H1 (cell line): Measurements from ENCODE around the gene GTPBP1. TPM values are rescaled to one million over a fixed set of nuclear protein-coding genes. Genes with fewer than 3 reads are reported as not detected.

Experiments used
- CTCF ChIA-PET: fragments of 300-600 bp; sonication (Branson Sonifier 250); formaldehyde crosslinking; loops from one replicate; lab custom pipeline; 2021; ENCODE audit not compliant: partially characterized antibody; lab: Charles Lee
- POLR2A ChIA-PET: fragments of 300-600 bp; sonication (Branson Sonifier 250); formaldehyde crosslinking; loops from one replicate; lab custom pipeline; 2021; ENCODE audit warnings: inconsistent platforms; ENCODE audit not compliant: partially characterized antibody; lab: Charles Lee
- DNase-seq, 2 experiments: peaks; one replicate each; pipeline versions ENCODE4 v3.0.0 to v3.0.0-alpha.2; 2010 to 2022; ENCODE audit warnings: low spot score in 2 of 2, low read depth in 1 of 2, mixed read lengths in 1 of 2
- FAIRE-seq: peaks from 2 replicates; lab custom pipeline; 2011; peaks lifted over from hg19 to GRCh38; lab: Jason Lieb, UNC
- H2AFZ ChIP-seq: 2 replicates; pipeline ENCODE4 v1.8.1; 2012; ENCODE audit warnings: low read length, inconsistent platforms
- H2AK5ac ChIP-seq: 2 replicates; pipeline ENCODE4 v1.6.1; 2013; ENCODE audit warnings: low read depth, low read length
- H2BK120ac ChIP-seq: replicated peaks from 2 replicates; pipeline ENCODE3; 2013; ENCODE audit warnings: low read depth, low read length, inconsistent platforms
- H2BK12ac ChIP-seq: 2 replicates; pipeline ENCODE4 v1.6.1; 2013; ENCODE audit warnings: low read depth, low read length
- H2BK15ac ChIP-seq: 2 replicates; pipeline ENCODE4 v1.6.1; 2013; ENCODE audit warnings: low read length
- H2BK20ac ChIP-seq: 2 replicates; pipeline ENCODE4 v1.6.1; 2013; ENCODE audit warnings: low read length
- H2BK5ac ChIP-seq: 2 replicates; pipeline ENCODE4 v1.6.1; 2013; ENCODE audit warnings: low read depth, low read length
- H3K14ac ChIP-seq: 2 replicates; pipeline ENCODE4 v1.6.1; 2013; ENCODE audit warnings: inconsistent platforms; ENCODE audit not compliant: insufficient read length
- H3K18ac ChIP-seq: 2 replicates; pipeline ENCODE4 v1.6.1; 2013; ENCODE audit warnings: low read length; ENCODE audit errors: extremely low read depth
- H3K23ac ChIP-seq: 2 replicates; pipeline ENCODE4 v1.6.1; 2013; ENCODE audit warnings: inconsistent platforms; ENCODE audit not compliant: insufficient read length
- H3K23me2 ChIP-seq: 2 replicates; pipeline ENCODE4 v1.6.1; 2013; ENCODE audit warnings: low read depth, low read length
- H3K27ac ChIP-seq: 2 replicates; pipeline ENCODE4 v1.6.1; 2011; ENCODE audit warnings: low read depth, low read length, inconsistent platforms
- H3K27me3 ChIP-seq, 4 experiments: replicated peaks in 1 of 4; 1 replicate in 1 of 4; 2 replicates in 3 of 4; pipeline versions ENCODE4 v1.6.1 to v1.8.1; 2011 to 2013; ENCODE audit warnings: low read length in 3 of 4, mild to moderate bottlenecking in 3 of 4, inconsistent platforms in 2 of 4, mixed read lengths in 2 of 4, moderate library complexity in 1 of 4; ENCODE audit not compliant: control insufficient read depth in 3 of 4, insufficient read depth in 3 of 4; ENCODE audit errors: extremely low read depth in 1 of 4
- H3K36me3 ChIP-seq, 4 experiments: 2 replicates each; pipeline versions ENCODE4 v1.6.1 to v1.8.1; 2011 to 2013; ENCODE audit warnings: mild to moderate bottlenecking in 4 of 4, low read length in 3 of 4, moderate library complexity in 2 of 4, control low read depth in 1 of 4, inconsistent platforms in 1 of 4; ENCODE audit not compliant: insufficient read depth in 4 of 4, control insufficient read depth in 2 of 4
- H3K4ac ChIP-seq: replicated peaks from 2 replicates; pipeline ENCODE3; 2013; ENCODE audit warnings: low read length, low read depth, mixed read lengths, inconsistent platforms; ENCODE audit not compliant: insufficient read length
- H3K4me1 ChIP-seq, 4 experiments: replicated peaks in 1 of 4; 1 replicate in 1 of 4; 2 replicates in 3 of 4; pipeline versions ENCODE4 v1.6.1 to v1.8.1; 2011 to 2013; ENCODE audit warnings: low read length in 3 of 4, inconsistent platforms in 2 of 4, mixed read lengths in 1 of 4; ENCODE audit not compliant: insufficient read depth in 4 of 4, control insufficient read depth in 3 of 4
- H3K4me2 ChIP-seq, 2 experiments: 2 replicates each; pipeline versions ENCODE4 v1.6.1 to v1.8.1; 2011 to 2013; ENCODE audit warnings: low read depth in 2 of 2, low read length in 2 of 2, control low read depth in 1 of 2, inconsistent platforms in 1 of 2, mild to moderate bottlenecking in 1 of 2; ENCODE audit not compliant: insufficient read depth in 1 of 2
- H3K4me3 ChIP-seq, 4 experiments: fragments of 200-600, 300-600 bp in 1 of 4; sonication (generic), shearing (Covaris generic), sonication (Bioruptor Twin) in 1 of 4; 2 replicates each; pipeline versions ENCODE4 v1.5.1 to v1.8.1; 2011 to 2016; ENCODE audit warnings: low read length in 4 of 4, low read depth in 3 of 4, control low read depth in 2 of 4, inconsistent platforms in 2 of 4, mild to moderate bottlenecking in 2 of 4, mixed read lengths in 1 of 4, moderate library complexity in 1 of 4; ENCODE audit not compliant: insufficient read depth in 2 of 4; ENCODE audit errors: extremely low read depth in 1 of 4
- H3K56ac ChIP-seq: replicated peaks from 2 replicates; pipeline ENCODE3; 2013; ENCODE audit warnings: low read depth, mild to moderate bottlenecking, mixed read lengths, low read length, inconsistent platforms; ENCODE audit not compliant: insufficient read length
- H3K79me1 ChIP-seq: 2 replicates; pipeline ENCODE4 v1.6.1; 2013; ENCODE audit warnings: low read depth, low read length, control low read depth
- H3K79me2 ChIP-seq, 2 experiments: 2 replicates each; pipeline versions ENCODE4 v1.6.1 to v1.8.1; 2012 to 2013; ENCODE audit warnings: low read length in 2 of 2, mild to moderate bottlenecking in 2 of 2, inconsistent platforms in 1 of 2; ENCODE audit not compliant: insufficient read depth in 2 of 2, control insufficient read depth in 1 of 2
- H3K9ac ChIP-seq, 4 experiments: replicated peaks in 1 of 4; 1 replicate in 1 of 4; 2 replicates in 3 of 4; pipeline versions ENCODE4 v1.6.1 to v1.8.1; 2011 to 2013; ENCODE audit warnings: low read depth in 3 of 4, low read length in 3 of 4, control low read depth in 2 of 4, mild to moderate bottlenecking in 2 of 4, moderate library complexity in 2 of 4, inconsistent platforms in 1 of 4; ENCODE audit errors: extremely low read depth in 1 of 4
- H3K9me3 ChIP-seq, 2 experiments: 2 replicates each; pipeline versions ENCODE4 v1.6.1 to v1.8.1; 2012 to 2013; ENCODE audit warnings: mild to moderate bottlenecking in 2 of 2, moderate library complexity in 2 of 2, control low read depth in 1 of 2, inconsistent platforms in 1 of 2, low read depth in 1 of 2, low read length in 1 of 2, mixed read lengths in 1 of 2; ENCODE audit not compliant: insufficient read depth in 2 of 2
- H4K20me1 ChIP-seq, 2 experiments: replicated peaks in 1 of 2; 2 replicates each; pipeline versions ENCODE3 to v1.8.1; 2011 to 2013; ENCODE audit warnings: inconsistent platforms in 2 of 2, low read length in 2 of 2, mild to moderate bottlenecking in 1 of 2; ENCODE audit not compliant: insufficient read depth in 2 of 2, control insufficient read depth in 1 of 2
- H4K5ac ChIP-seq: 2 replicates; pipeline ENCODE4 v1.6.1; 2013; ENCODE audit warnings: low read length, low read depth, mixed read lengths, inconsistent platforms; ENCODE audit not compliant: insufficient read length
- H4K8ac ChIP-seq: 2 replicates; pipeline ENCODE4 v1.8.0; 2013; ENCODE audit warnings: mild to moderate bottlenecking, moderate library complexity, low read length, inconsistent platforms; ENCODE audit not compliant: insufficient read depth; ENCODE audit errors: extremely low read depth
- H4K91ac ChIP-seq: replicated peaks from 2 replicates; pipeline ENCODE3; 2013; ENCODE audit warnings: low read length, mixed read lengths, inconsistent platforms; ENCODE audit not compliant: insufficient read length
- ATF3 ChIP-seq: IDR thresholded peaks from 2 replicates; pipeline ENCODE4 v1.6.1; 2011; ENCODE audit warnings: low read depth, mild to moderate bottlenecking, low read length; ENCODE audit not compliant: insufficient read depth
- CHD1 ChIP-seq: IDR thresholded peaks from 2 replicates; pipeline ENCODE4 v1.6.1; 2012; ENCODE audit warnings: low read depth, low read length, improper control_type of control experiment
- GABPA ChIP-seq: IDR thresholded peaks from 2 replicates; pipeline ENCODE4 v1.6.1; 2011; ENCODE audit warnings: mild to moderate bottlenecking, low read length, moderate library complexity, borderline replicate concordance; ENCODE audit not compliant: insufficient read depth
- MAFK ChIP-seq: IDR thresholded peaks from 2 replicates; pipeline ENCODE4 v1.6.1; 2012; ENCODE audit warnings: low read depth, mild to moderate bottlenecking, improper control_type of control experiment, low read length
- POLR2A ChIP-seq, 2 experiments: IDR thresholded peaks; 1 replicate in 1 of 2; 2 replicates in 1 of 2; pipeline ENCODE4 v1.6.1; 2011; ENCODE audit warnings: low read depth in 2 of 2, low read length in 2 of 2, mild to moderate bottlenecking in 2 of 2; ENCODE audit errors: control extremely low read depth in 1 of 2
- RBBP5 ChIP-seq: IDR thresholded peaks from 2 replicates; pipeline ENCODE4 v1.7.1; 2012; ENCODE audit warnings: low read depth, mild to moderate bottlenecking, inconsistent platforms, low read length, moderate library complexity, borderline replicate concordance
- SIRT6 ChIP-seq: IDR thresholded peaks from one replicate; pipeline ENCODE4 v1.7.1; 2012; ENCODE audit warnings: low read length, inconsistent platforms
- SIX5 ChIP-seq: IDR thresholded peaks from 2 replicates; pipeline ENCODE4 v1.6.1; 2011; ENCODE audit warnings: mild to moderate bottlenecking, low read depth, low read length
- WGBS, 2 experiments: shearing (Covaris generic) in 1 of 2; methylation state at CpG; one replicate each; pipeline versions ENCODE4 v1.1.6 to v1.1.7; 2013 to 2015; ENCODE audit warnings: low lambda C conversion rate in 2 of 2, mixed read lengths in 2 of 2, inconsistent platforms in 1 of 2, low coverage in 1 of 2, missing lambda C conversion rate in 1 of 2; ENCODE audit not compliant: insufficient replicate concordance in 2 of 2, insufficient coverage in 1 of 2, insufficient read length in 1 of 2; ENCODE audit errors: extremely low coverage in 1 of 2, missing lambda C conversion rate in 1 of 2; 5-methylcytosine and 5-hydroxymethylcytosine counted together
- polyA plus RNA-seq, 7 experiments: library from polyadenylated mRNA; depleted of rRNA in 3 of 7; stranded (reverse) in 5 of 7; unstranded in 2 of 7; fragments of >200 nt in 5 of 7; fragments of 200-250 nt in 2 of 7; gene quantifications; 1 replicate in 5 of 7; 2 replicates in 1 of 7; 4 replicates in 1 of 7; pipeline versions ENCODE4 v1.2.1 to v1.2.3, GENCODE V29; 2011 to 2013; ENCODE audit warnings: missing spikeins in 2 of 7, mixed read lengths in 2 of 7
- total RNA-seq: library from RNA; stranded (reverse); fragmentation: NEBNext Ultra II Directional; extraction: Animal tissue kit (Norgen Biotek cat#: 25700); gene quantifications from 2 replicates; pipeline ENCODE4 v1.2.1, GENCODE V29; 2021

Gene GTPBP1
- total and polyA plus RNA-seq, 2 of the 8 experiments (the other 6 are each of a cell fraction or from before 2014, with no cell fraction given), result 53.1 to 91.8 TPM

GRCh38 chr22:38744981-38745380, 39.2 kb downstream of the GTPBP1 start:
- no peak overlapping the region for H2AFZ ChIP-seq
- H3K4me1 ChIP-seq, result no peaks in the 10 kb centered on the region; a peak in 1 of 7 replicates
- H3K27me3 ChIP-seq, result peaks cover 0 to 2% (median 0%) of the 10 kb centered on the region in 4 experiments; a peak in 1 of 7 replicates
- no peak for FAIRE-seq
- no peak overlapping the region for H4K5ac ChIP-seq
- H3K79me1 ChIP-seq, result no peaks in the 10 kb centered on the region
- no peak overlapping the region for H3K4me2 ChIP-seq
- H4K91ac ChIP-seq, result no peak overlapping the region
- H3K4ac ChIP-seq, result no peak overlapping the region
- peaks cover 0 to 6% of the 10 kb centered on the region in 2 experiments for H4K20me1 ChIP-seq
- H2BK15ac ChIP-seq, result no peak overlapping the region
- no peak overlapping the region for H2BK20ac ChIP-seq
- no peaks in the 10 kb centered on the region for H3K9me3 ChIP-seq
- H4K8ac ChIP-seq, result no peak overlapping the region
- TF ChIP-seq RBBP5 (no peak), GABPA (no peak), SIRT6 (no peak), ATF3 (no peak), POLR2A (IDR thresholded peaks at IDR 0.05; ENCODE audit: control extremely low read depth in 1 of 2, low read depth in 2 of 2, low read length in 2 of 2) (no peak), SIX5 (no peak), MAFK (no peak), CHD1 (no peak)
- TF ChIP-seq, all 59 proteins: peak for 0
- Histone ChIP-seq H3K9ac (no peak overlapping the region), H3K4me3 (no peak overlapping the region), H3K14ac (no peak overlapping the region), H2AK5ac (no peak overlapping the region), H3K23ac (no peak overlapping the region), H3K79me2 (no peaks in the 10 kb centered on the region), H2BK120ac (no peak overlapping the region), H2BK12ac (no peak overlapping the region), H3K27ac (no peak overlapping the region), H3K36me3 (peaks cover 0 to 3% (median under 1%) of the 10 kb centered on the region in 4 experiments; a peak in 1 of 8 replicates), H3K18ac (no peak overlapping the region), H3K23me2 (no peaks in the 10 kb centered on the region), H2BK5ac (no peak overlapping the region; the same call in 1 of the 2 replicates), H3K56ac (no peak overlapping the region)
- WGBS, 2 experiments, result 91% methylated on average over 6 of the region's 6 CpGs; no CpG with 5 or more reads in 1 of the 2 experiments
- CTCF ChIA-PET, result interaction anchor here (5.9 to 7.9 kb wide), 2 partner anchors 9 to 19 kb away, joined by 35 to 95 read pairs; no protein-coding TSS in a partner anchor
- POLR2A ChIA-PET, result interaction anchor here (0.6 to 10.3 kb wide), 4 partner anchors 8 to 63 kb away, joined by 4 to 112 read pairs (median 16); partner anchors contain the start of genes SUN2 and TOMM22
- DNase-seq, result no peak
